Measurements from ENCODE around the gene CSNK1G1. TPM values are rescaled to one million over a fixed set of nuclear protein-coding genes. Genes with fewer than 3 reads are reported as not detected.
A peak's percentile ranks its signal among the peaks of the same experiment; 100 is the strongest.

CSNK1G1 gene
- total and polyA plus RNA-seq, 2 of the 4 experiments (the other 2 are of a cell fraction) = 7.4 to 29.4 TPM

DNA sequence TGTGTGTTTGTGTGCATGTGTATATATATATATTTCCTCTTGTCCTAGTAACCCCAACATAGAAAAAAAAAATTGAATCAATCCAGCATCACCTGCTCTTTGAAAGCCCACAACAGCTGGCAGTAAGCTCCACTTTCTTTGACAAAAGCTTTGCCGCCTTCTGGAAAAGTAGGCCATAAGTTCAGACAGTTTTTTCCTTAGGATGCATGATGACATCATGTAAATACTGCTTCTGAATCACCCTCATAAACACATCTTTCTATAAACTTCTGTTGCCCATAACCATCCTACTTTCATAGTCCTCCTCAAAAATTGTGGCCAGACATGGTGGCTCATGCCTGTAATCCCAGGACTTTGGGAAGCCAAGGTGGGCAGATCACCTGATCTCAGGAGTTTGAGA is 67.4 kb downstream of the CSNK1G1 start:
- no peak overlapping the region for H3K23ac ChIP-seq (ENCODE audit: low read depth, low read length)
- H3K9me3 ChIP-seq (ENCODE audit: control insufficient read depth, insufficient read depth, low read length) = no peaks in the 10 kb centered on the region
- no peak overlapping the region for H3K4me3 ChIP-seq (ENCODE audit: insufficient read depth, low read depth, low read length)
- H3K18ac ChIP-seq (ENCODE audit: low read depth, low read length) = no peak overlapping the region
- no TSS peak for BruUV-seq (replicated peaks)
- in situ Hi-C loops (cut with MboI; ENCODE audit: low sequenced_read_pairs) = no loop called here
- ATAC-seq (ENCODE audit: low read depth) = peak; percentile 85
- H4K8ac ChIP-seq (ENCODE audit: low read depth in 2 of 2, low read length in 2 of 2) = no peak overlapping the region
- peaks cover 6% of the 10 kb centered on the region for H3K4me1 ChIP-seq (ENCODE audit: control insufficient read depth, insufficient read depth, low read length)
- dilution Hi-C loops (cut with HindIII; ENCODE audit: low sequenced_read_pairs, unreplicated experiment) = no loop called here
- H2BK120ac ChIP-seq (ENCODE audit: low read depth, low read length) = no peak overlapping the region
- H2BK15ac ChIP-seq (ENCODE audit: low read depth, low read length) = no peak overlapping the region
- no peak overlapping the region for H3K9ac ChIP-seq (ENCODE audit: low read depth, low read length)
- POLR2A ChIA-PET (ENCODE audit: unreplicated experiment) = no interaction called here
- 80% methylated on average over 1 of the region's 1 CpG; no CpG with 5 or more reads in 1 of the 2 experiments for whole genome bisulfite sequencing, 2 experiments (ENCODE audit: extremely low coverage in 2 of 2, insufficient read length in 1 of 2)
- H3K27me3 ChIP-seq (ENCODE audit: control insufficient read depth, insufficient read depth, low read length) = no peaks in the 10 kb centered on the region
- H3K27ac ChIP-seq (ENCODE audit: insufficient read depth, low read length) = no peak overlapping the region
- H4K91ac ChIP-seq (ENCODE audit: insufficient read depth, low read depth, low read length) = no peak overlapping the region
- no peak overlapping the region for H2BK5ac ChIP-seq (ENCODE audit: low read depth, low read length, poor library complexity, severe bottlenecking)
- TF ChIP-seq FOS (IDR thresholded peaks at IDR 0.05; ENCODE audit: low read depth, low read length) (peak; percentile 60; the same call in 1 of the 2 replicates), BHLHE40 (IDR thresholded peaks at IDR 0.05; ENCODE audit: low read depth, low read length) (0 out of 2 replicates have a peak, but pooled peaks have one; percentile 8), CHD1 (IDR thresholded peaks at IDR 0.05; ENCODE audit: low read depth, low read length) (no peak), RAD21 (IDR thresholded peaks at IDR 0.05; ENCODE audit: low read length) (no peak), RFX5 (IDR thresholded peaks at IDR 0.05; ENCODE audit: low read depth, low read length) (no peak), SMC3 (IDR thresholded peaks at IDR 0.05; ENCODE audit: low read depth, low read length) (no peak), NFE2L2 (IDR thresholded peaks at IDR 0.05; ENCODE audit: low read depth, low read length) (no peak), RCOR1 (IDR thresholded peaks at IDR 0.05; ENCODE audit: insufficient replicate concordance, low read length) (no peak), MAFK (IDR thresholded peaks at IDR 0.05; ENCODE audit: low read depth, low read length) (no peak)
- TF ChIP-seq, protein P1, sequence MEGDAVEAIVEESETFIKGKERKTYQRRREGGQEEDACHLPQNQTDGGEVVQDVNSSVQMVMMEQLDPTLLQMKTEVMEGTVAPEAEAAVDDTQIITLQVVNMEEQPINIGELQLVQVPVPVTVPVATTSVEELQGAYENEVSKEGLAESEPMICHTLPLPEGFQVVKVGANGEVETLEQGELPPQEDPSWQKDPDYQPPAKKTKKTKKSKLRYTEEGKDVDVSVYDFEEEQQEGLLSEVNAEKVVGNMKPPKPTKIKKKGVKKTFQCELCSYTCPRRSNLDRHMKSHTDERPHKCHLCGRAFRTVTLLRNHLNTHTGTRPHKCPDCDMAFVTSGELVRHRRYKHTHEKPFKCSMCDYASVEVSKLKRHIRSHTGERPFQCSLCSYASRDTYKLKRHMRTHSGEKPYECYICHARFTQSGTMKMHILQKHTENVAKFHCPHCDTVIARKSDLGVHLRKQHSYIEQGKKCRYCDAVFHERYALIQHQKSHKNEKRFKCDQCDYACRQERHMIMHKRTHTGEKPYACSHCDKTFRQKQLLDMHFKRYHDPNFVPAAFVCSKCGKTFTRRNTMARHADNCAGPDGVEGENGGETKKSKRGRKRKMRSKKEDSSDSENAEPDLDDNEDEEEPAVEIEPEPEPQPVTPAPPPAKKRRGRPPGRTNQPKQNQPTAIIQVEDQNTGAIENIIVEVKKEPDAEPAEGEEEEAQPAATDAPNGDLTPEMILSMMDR (conservative IDR thresholded peaks at IDR 0.05; ENCODE audit: low read depth, low read length) = no peak
- CTCF ChIA-PET = no interaction called here
- no peak overlapping the region for H2AFZ ChIP-seq (replicated peaks; ENCODE audit: low read length, poor library complexity)
- peaks cover 2% of the 10 kb centered on the region; the same call in 1 of the 2 replicates for H3K36me3 ChIP-seq (ENCODE audit: control insufficient read depth, insufficient read depth, low read length)
- H3K56ac ChIP-seq (ENCODE audit: extremely low read depth, insufficient read depth, low read length) = no peak overlapping the region
- no peak overlapping the region for H2AK9ac ChIP-seq (replicated peaks; ENCODE audit: low read depth, low read length, poor library complexity)
- intact Hi-C loops (cut with micrococcal nuclease) = loop anchor here (10.0 kb wide), 1 partner anchor 56 kb away; no protein-coding TSS in a partner anchor
- no peak overlapping the region for H3K4ac ChIP-seq (ENCODE audit: low read depth, low read length)
- no peak overlapping the region for H3K14ac ChIP-seq (replicated peaks; ENCODE audit: low read depth, low read length)
- DNase-seq = peak; percentile 86
- H3K9me1 ChIP-seq (ENCODE audit: insufficient read depth, low read length) = peaks cover 7% of the 10 kb centered on the region; the same call in 1 of the 2 replicates
- H4K20me1 ChIP-seq (ENCODE audit: insufficient read depth, low read length) = peaks cover 15% of the 10 kb centered on the region; the same call in 1 of the 2 replicates
- H2AK5ac ChIP-seq (ENCODE audit: low read depth, low read length) = no peak overlapping the region
- H4K5ac ChIP-seq (ENCODE audit: low read depth, low read length) = no peak overlapping the region
- no peak overlapping the region for H3K4me2 ChIP-seq (ENCODE audit: low read depth, low read length)
- peaks cover 22 to 42% of the 10 kb centered on the region in 2 experiments for H3K79me1 ChIP-seq (ENCODE audit: low read depth in 1 of 2, low read length in 2 of 2)
- no peak overlapping the region for H2BK20ac ChIP-seq (ENCODE audit: low read depth, low read length)
